Measurements from ENCODE around the gene ASF1B. TPM values are rescaled to one million over a fixed set of nuclear protein-coding genes. Genes with fewer than 3 reads are reported as not detected.

The ASF1B gene
- polyA plus RNA-seq, 1 donor: 6.7 TPM

DNA sequence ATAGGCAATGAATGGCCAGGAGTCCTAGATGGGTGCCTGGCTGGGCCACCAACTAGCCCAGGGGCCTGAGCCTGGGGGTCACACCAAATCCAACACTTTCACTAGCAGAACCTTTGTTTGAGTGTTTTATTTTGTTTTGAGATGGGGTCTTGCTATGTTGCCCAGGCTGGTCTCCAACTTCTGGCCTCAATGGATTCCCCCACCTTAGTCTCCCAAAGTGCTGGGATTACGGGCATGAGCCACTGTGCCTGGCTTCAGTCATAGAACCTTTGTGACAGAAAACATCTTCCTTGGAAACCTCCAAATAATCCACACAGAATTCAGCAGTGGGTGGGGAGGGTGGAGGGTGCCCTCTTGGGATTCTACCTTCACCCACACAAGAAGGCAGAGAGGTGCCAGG is 24.9 kb downstream of the ASF1B start:
- no peak for DNase-seq (ENCODE audit: low read depth)

DNA sequence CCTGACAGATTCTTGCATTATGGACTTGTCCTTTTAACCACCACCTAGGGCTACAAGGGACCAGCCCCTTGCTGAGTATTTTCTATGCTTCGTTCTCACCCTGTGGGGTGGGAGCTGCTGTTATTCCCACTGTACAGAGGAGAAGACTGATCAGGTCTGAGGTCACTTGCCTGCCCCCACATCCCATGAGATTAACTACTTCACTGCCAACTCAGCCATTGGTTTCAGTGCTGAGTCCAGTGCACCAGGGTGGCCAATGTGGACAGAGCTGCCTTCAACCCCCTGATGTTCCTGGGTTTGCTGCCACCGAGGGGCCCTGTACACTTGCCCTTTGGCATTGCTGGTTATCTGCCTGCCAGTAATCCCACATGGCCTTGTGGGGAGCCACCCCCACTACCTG is 25.7 kb downstream of the ASF1B start:
- no peak for DNase-seq (ENCODE audit: low read depth)

- DNase-seq (ENCODE audit: low read depth): no peak
Observed at GRCh38 chr19:14107581-14108461, 28.6 kb downstream of the ASF1B start.

GRCh38 chr19:14106840-14107239 is 29.5 kb downstream of the ASF1B start:
- DNase-seq (ENCODE audit: low read depth): no peak

DNA sequence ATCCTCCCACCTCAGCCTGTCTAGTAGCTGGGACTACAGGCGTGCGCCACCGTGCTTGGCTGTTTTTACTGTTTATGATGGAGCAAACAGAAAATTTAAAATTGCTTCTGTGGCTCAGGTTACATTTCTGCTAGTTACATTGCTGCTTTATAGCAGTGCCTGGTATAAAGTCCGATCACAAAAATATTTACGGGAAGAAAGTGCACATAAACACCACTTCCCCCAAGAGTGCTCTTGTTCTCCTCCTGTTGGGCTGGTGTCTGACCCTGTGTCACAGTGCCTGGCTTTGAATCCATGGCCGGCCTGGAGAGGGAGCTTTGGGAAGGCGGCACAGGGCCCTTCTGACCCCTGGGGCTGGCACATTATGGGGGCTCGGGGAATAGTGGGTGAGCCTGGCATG is 30.7 kb downstream of the ASF1B start:
- no peak for DNase-seq (ENCODE audit: low read depth)

GRCh38 chr19:14103310-14103709 is 33.1 kb downstream of the ASF1B start:
- no peak for DNase-seq (ENCODE audit: low read depth)

DNA sequence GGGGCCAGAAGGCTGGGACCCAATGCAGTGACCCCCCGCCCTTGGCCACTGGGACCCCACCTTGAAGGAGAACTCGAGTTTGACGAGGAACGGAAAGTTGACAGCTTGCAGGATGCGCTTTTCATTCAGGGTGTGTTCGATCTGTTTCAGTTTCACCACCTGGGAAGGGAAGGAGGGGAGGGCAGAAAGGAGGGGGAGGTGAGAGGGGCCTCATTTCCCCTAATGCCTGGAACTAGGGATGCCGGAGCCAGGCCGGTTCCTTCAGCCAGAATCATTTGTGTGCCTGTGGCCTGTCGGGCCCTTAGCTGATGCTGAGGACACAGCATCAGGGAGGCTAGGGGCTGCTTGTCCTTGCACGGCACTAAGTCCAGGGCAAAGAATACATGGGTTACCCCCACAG is 33.6 kb downstream of the ASF1B start:
- no peak for DNase-seq (ENCODE audit: low read depth)

- DNase-seq (ENCODE audit: low read depth): no peak
Observed at GRCh38 chr19:14102102-14102696, 34.2 kb downstream of the ASF1B start.

DNA sequence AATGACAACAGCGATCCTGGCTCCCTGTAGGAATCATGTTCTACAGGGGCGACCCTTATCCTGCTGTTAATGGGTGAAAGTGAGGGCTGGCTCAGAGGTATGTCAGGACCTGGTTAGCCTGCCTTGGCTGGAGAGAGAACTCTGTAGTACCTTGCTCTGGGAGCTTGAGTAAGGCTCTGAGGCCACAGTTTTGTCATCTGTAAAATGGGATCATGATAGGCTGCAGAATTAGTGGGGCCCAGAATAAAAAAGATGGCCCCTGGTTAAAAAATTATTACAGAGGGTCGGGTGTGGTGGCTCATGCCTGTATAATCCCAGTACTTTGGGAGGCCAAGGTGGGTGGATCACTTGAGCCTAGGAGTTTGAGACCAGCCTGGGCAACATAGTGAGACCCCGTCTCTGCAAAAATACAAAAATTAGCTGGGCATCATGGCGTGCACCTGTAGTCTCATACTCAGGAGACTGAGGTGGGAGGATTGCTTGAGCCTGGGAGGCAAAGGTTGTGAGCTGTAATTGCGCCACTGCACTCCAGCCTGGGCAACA is 35.3 kb downstream of the ASF1B start:
- no peak for DNase-seq (ENCODE audit: low read depth)

- DNase-seq (ENCODE audit: low read depth): no peak
Observed at GRCh38 chr19:14097532-14098151, 38.7 kb downstream of the ASF1B start.

DNA sequence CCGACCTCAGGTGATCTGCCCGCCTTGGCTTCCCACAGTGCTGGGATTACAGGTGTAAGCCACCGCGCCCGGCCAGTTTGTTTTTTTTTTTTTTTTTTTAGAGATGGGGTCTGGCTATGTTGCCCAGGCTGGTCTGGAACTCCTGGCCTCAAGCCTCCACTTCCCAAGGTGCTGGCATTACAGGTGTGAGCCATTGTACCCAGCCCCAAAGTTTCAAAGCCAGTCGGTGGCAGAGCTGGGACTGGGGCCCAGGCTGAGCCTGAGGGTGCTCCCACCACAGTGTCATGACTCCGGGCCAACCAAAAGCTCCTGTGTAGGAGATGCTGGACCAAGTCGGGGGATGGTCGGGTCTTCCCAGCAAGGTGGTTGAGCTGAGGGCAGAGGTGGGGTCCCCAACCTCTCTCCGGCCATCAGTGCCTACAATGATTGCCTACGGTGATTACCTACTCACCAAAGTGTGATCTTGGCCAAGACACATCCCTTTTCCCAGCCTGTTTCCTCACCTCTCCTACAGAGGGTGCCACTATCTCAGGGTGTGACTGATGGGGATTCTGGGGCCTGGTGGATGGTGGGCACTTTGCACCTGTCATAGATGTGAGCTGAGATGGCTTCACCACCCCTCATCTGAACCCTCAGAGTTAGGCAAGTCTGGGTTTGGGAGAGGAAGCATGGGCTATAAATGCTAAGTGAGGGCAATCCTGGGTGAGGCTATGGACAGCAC is 40.0 kb downstream of the ASF1B start:
- no peak for DNase-seq (ENCODE audit: low read depth)

DNA sequence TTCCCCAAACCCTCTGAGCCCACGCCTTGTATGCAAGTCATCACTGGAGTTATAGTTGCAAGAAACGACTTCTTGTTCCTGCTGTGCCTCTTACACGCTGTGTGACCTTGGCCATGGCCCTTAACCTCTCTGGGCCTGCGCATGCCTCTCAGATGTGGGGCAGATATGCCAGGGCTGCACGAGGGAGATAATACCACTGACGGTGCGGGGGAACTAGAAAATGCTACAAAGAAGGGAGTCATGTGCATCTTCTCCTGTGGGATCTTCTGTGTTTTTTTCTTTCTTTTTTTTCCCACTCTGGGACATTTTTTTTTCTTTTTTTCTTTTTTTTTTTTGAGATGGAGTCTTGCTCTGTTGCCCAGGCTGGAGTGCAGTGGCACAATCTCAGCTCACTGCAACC is 41.5 kb downstream of the ASF1B start:
- DNase-seq (ENCODE audit: low read depth): no peak

DNA sequence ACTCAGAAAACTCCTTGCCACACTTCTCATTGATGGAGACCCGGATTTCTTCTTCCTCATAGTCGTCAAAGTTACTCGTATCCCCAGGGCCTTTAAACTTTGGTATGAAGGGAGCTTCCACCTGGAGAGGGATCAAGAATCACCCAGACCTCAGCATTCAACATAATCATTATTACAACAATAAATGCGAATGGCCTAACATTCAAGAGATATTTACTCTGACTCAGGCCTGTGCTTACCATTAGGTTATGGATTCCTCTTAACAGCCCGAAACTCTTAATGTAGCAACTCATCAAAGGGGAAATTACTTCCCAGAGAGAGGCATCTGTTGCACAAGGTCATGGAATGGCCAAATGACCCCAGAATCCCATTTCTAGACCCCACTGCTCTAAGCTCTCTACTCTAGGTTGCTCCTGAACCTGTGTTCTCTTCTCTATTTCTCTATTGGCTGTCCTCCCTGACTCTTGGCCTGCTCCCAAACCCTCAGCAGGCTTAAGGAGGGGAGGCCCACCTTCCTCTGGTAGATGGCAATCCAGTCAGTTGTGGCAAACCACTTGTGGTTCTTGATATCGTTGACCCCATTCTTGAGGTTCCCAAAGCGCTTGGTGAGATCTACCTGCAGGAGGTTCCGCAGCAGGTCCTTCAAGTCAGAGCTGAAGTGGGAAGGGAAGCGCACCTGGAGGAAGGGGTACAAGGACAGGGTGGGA is 43.1 kb downstream of the ASF1B start:
- no peak for DNase-seq (ENCODE audit: low read depth)

DNA sequence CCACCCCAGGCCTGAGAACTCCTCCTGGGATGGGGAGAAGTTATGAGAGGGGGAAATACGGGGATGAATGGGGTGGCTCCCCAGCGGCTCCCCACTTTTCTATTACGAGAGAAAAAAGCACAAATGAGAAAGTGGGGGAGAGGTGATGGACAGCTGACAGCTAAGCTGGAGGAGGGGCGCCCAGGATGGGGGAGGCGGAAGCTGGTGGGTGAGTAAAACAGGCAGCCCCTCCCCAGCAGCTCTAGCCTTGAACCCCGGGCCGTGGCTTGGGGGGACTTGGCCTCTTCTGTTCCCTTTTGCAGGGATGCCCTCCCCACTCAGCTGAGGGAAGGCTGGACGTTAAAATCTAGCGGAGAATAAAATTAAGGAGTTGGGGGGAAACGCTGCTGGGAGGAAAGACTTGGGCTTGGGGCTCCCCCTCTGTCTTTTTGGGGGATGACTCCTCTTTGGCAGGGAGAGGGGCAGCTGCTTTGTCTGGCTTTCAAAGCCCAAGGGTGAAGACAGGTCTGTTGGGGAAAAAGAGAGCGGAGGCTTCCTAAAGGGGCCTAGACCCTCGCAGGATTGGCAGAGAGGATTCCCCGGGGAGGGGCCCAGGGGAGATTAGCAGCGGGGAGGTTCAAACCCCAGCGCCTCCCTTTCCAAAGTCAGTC is 44.5 kb downstream of the ASF1B start:
- DNase-seq (ENCODE audit: low read depth): no peak

DNA sequence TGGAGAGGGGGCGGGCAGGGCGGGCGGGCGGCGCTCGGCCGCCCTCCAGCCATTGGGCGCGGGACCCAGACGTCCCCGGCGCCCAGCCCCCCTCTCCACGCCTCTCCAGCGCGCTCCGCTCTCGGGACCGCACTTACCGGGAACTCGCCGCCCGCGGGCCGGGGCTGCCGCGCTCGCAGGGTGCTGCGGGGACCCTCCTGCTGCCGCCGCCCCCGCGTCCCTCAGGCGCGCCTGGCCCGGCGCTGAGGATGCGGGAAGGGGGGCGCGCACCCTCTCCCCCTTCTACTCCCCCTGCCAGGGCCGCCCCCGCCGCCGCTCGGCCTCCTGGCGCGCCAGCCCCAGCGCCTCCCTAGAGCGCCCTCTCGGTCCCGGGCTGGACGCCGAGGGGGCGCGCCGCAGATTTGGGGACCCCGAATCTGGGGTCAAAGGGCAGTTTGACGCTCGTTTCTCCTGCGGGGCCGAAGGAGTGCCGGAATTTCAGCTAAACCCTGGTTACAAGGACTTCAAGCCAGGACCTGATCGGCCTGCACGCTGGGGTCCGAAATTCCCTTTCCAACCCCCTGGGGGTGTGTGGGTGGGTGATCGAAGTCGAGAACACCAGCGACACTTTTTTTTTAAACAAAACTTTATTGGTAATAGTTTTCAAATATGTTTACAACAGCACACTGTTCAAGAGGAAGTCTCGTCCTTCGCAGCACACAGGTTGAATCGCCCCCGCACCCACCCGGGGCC is 45.1 kb downstream of the ASF1B start:
- no peak for DNase-seq (ENCODE audit: low read depth)

- DNase-seq (ENCODE audit: low read depth): no peak
Observed at GRCh38 chr19:14090509-14091080, 45.8 kb downstream of the ASF1B start, which contains the start of gene SAMD1. TSS of gene SAMD1 (minus strand) at chr19:14090751.

DNA sequence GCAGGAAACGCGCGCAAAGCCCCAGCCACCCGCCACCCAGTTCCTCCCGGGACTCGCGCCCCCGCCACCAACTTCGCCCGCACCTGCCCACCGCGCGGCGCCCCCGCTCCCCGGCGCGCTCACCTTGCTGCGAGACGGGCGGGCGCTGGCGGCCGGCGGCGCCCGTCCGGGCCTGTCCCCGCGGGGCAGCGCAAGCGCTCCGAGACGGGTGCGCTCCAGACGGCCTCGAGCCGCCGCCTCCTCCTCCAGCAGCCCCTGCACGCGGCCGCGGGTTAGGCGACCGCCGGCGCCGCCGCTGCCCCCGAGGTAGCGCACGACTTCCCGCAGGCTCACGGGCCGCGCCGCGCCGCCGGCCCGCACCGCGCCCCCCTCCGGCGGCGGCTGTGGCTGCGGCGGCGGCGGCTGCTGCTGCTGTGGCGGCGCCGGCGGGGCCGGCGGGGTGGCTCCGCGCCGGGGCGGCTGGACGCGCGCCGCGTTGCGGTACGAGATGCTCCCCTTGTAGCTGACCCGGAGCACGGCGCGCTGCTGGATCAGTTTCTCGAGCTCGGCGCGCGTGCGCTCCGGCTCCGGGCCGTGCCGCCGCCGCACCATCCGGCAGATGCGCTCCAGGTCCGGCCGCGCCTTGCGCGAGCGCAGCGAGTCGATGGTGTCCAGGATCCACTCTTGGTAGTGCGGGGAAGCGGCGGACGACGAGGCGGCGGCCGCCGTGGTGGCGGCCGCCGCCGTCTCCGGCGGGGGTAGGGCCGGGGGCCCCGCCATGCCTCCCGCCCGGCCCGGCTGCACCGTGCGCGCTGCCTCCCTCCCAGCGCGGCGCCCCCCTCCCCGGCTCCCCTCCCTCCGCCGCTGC is 46.5 kb downstream of the ASF1B start:
- no peak for DNase-seq (ENCODE audit: low read depth)

GRCh38 chr19:14089412-14089661 is 47.1 kb downstream of the ASF1B start:
- DNase-seq (ENCODE audit: low read depth): no peak
